K562 (cell line): ENCODE data around the gene ZNF692. TPM values are rescaled to one million over a fixed set of nuclear protein-coding genes. Genes with fewer than 3 reads are reported as not detected.

ENCODE experiments used
- CAMTA2 ChIP-seq: fragments of 250-450 bp; sonication (Bioruptor Pico); conservative IDR thresholded peaks from 2 replicates; pipeline ENCODE4 v1.5.1; 2022
- CBX2 ChIP-seq: fragments of 200-600 bp; sonication (generic); IDR thresholded peaks from one replicate; pipeline ENCODE4 v1.6.1; 2012; ENCODE audit warnings: mild to moderate bottlenecking, low read length, inconsistent platforms; ENCODE audit not compliant: insufficient read depth, poor library complexity, severe bottlenecking
- CBX3 ChIP-seq, 2 experiments: IDR thresholded peaks; 1 replicate in 1 of 2; 2 replicates in 1 of 2; pipeline ENCODE4 v1.6.1; 2012; ENCODE audit warnings: inconsistent platforms in 2 of 2, low read length in 2 of 2, borderline replicate concordance in 1 of 2, control low read depth in 1 of 2
- MEF2D ChIP-seq: conservative IDR thresholded peaks from 2 replicates; pipeline ENCODE4 v1.6.1; 2016; ENCODE audit warnings: low read depth, missing genetic modification characterization, missing compliant biosample characterization
- POLR2G ChIP-seq: fragments of 200-400 bp; formaldehyde crosslinking; IDR thresholded peaks from 2 replicates; pipeline ENCODE4 v1.6.1; 2017; ENCODE audit warnings: low read depth, mild to moderate bottlenecking, antibody characterized with exemption, low read length, moderate library complexity
- RBM17 ChIP-seq: fragments of 200-400 bp; formaldehyde crosslinking; IDR thresholded peaks from 2 replicates; pipeline ENCODE4 v1.6.1; 2017; ENCODE audit warnings: low read depth, mild to moderate bottlenecking, low read length, borderline replicate concordance
- RFX7 ChIP-seq: fragments of 250-450 bp; sonication (Bioruptor Pico); IDR thresholded peaks from 2 replicates; pipeline ENCODE4 v1.5.1; 2021; ENCODE audit warnings: mild to moderate bottlenecking
- SMARCB1 ChIP-seq: IDR thresholded peaks from 2 replicates; pipeline ENCODE4 v1.6.1; 2011; ENCODE audit warnings: improper control_type of control experiment, low read depth; ENCODE audit not compliant: insufficient read length
- TFAM ChIP-seq: fragments of 250-450 bp; sonication (Bioruptor Pico); conservative IDR thresholded peaks from 2 replicates; pipeline ENCODE4 v1.5.0; 2021; ENCODE audit warnings: mild to moderate bottlenecking, moderate library complexity
- ZBTB40 ChIP-seq, 2 experiments: fragments of 450-650 bp in 1 of 2; sonication (generic) in 1 of 2; formaldehyde crosslinking in 1 of 2; IDR thresholded peaks; 2 replicates each; pipeline versions ENCODE4 v1.7.1 to v1.9.0; 2016 to 2022; ENCODE audit warnings: inconsistent platforms in 1 of 2, mild to moderate bottlenecking in 1 of 2, missing genetic modification reagents in 1 of 2
- ZNF316 ChIP-seq: fragments of 450-650 bp; IDR thresholded peaks from 2 replicates; pipeline ENCODE4 v1.6.1; 2016
- ZNF589 ChIP-seq: fragments of 200-800 bp; sonication (Bioruptor generic); IDR thresholded peaks from 2 replicates; pipeline ENCODE4 v1.6.1; 2016; ENCODE audit warnings: low read depth, missing genetic modification characterization, missing compliant biosample characterization
- polyA plus RNA-seq, 8 experiments: library from polyadenylated mRNA; depleted of rRNA in 4 of 8; stranded (reverse) in 5 of 8; unstranded in 3 of 8; fragments of >200 nt; fragmentation: Nextera tagmentation in 2 of 8; fragmentation: Illumina TruSeq in 1 of 8; extraction: Ambion mirVana in 2 of 8; extraction: Trizol in 1 of 8; gene quantifications; 2 replicates each; pipeline versions ENCODE4 v1.2.1 to v1.2.3, GENCODE V29; 2011 to 2014; ENCODE audit warnings: inconsistent platforms in 1 of 8, missing spikeins in 1 of 8
- total RNA-seq, 7 experiments: library from RNA; depleted of rRNA in 6 of 7; stranded (reverse); fragments of >200 nt in 6 of 7; fragmentation: Illumina TruSeq in 2 of 7; extraction: Trizol in 2 of 7; gene quantifications; 2 replicates each; pipeline versions ENCODE4 v1.2.1 to v1.2.3, GENCODE V29; 2011 to 2021; ENCODE audit warnings: low replicate concordance in 1 of 7
- TF ChIP-seq, protein P1 (sequence below), 3 experiments: fragments of 200-800 bp in 1 of 3; fragments of 250-450 bp in 1 of 3; fragments of 450-650 bp in 1 of 3; sonication (Bioruptor Pico) in 1 of 3; sonication (Bioruptor generic) in 1 of 3; formaldehyde crosslinking in 1 of 3; IDR thresholded peaks; 2 replicates each; pipeline versions ENCODE4 v1.6.1 to v1.8.0; 2016 to 2022; ENCODE audit warnings: mild to moderate bottlenecking in 2 of 3, missing genetic modification characterization in 2 of 3, missing compliant biosample characterization in 1 of 3, moderate library complexity in 1 of 3

ZNF692 gene
- total and polyA plus RNA-seq, 9 of the 15 experiments (the other 6 are each of a cell fraction or from before 2014, with no cell fraction given) = 8.4 to 143 (median 55.9) TPM

DNA sequence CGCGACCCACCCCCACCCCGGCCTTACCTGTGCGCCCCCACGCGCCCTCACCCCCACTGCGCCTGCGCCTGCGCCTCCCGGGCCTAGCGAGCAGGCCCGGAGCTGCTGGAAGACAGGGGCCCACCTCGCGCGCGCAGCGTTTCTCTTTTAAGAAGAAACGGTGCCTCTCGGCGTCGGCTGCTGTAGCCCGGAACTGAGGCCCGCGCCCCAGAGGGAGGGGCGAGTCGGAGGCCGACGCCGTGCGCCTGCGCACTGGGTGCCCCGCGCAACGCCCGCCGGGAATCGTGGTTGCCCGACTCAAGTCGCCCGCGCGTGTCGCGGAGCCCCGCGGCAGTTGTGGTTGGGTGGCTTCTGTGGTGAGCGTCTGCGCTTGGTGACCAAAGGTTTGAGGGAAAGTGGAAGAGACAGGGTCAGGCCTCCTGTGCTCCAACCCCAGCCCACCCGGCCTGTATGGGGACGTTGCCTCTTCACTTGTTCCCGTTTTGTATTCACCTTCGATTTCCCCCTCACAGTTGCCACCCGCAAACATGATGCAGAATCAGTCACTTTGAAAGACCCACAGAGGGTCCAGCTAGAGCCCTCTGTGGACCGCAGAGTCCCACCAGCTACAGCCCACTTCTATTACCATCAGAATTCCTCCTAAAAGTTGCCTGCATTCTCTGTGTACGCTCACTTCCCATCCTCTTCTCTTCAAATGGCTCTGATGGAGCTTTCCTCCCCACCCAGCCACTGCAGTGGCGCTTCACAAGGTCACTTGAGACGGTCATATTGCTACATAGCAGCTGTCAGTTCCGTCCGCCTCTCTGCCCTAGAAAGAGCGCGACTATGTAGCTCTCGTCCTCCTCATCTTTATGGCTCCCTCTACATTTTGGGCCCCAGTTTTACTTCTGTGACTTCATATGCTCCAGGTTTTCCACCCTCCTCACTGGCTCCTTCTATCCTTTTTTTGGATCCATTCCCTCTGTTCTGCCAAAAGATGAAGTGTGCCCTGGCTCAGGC, at the start of gene ZNF692 (continued):
- TF ChIP-seq ZBTB40 (IDR thresholded peaks at IDR 0.05) = no peak
- TF ChIP-seq ZBTB40 (CRISPR knock-in tag; IDR thresholded peaks at IDR 0.05) = no peak
- TF ChIP-seq SMARCB1 = no peak
- no peak for TF ChIP-seq RFX7
- peak in 1 of 2 experiments; percentile 60; a peak in 1 of 3 replicates for TF ChIP-seq CBX3 (IDR thresholded peaks at IDR 0.05; ENCODE audit: borderline replicate concordance in 1 of 2, low read length in 2 of 2)
- TF ChIP-seq MEF2D (tag) = no peak
- TF ChIP-seq, protein P1, sequence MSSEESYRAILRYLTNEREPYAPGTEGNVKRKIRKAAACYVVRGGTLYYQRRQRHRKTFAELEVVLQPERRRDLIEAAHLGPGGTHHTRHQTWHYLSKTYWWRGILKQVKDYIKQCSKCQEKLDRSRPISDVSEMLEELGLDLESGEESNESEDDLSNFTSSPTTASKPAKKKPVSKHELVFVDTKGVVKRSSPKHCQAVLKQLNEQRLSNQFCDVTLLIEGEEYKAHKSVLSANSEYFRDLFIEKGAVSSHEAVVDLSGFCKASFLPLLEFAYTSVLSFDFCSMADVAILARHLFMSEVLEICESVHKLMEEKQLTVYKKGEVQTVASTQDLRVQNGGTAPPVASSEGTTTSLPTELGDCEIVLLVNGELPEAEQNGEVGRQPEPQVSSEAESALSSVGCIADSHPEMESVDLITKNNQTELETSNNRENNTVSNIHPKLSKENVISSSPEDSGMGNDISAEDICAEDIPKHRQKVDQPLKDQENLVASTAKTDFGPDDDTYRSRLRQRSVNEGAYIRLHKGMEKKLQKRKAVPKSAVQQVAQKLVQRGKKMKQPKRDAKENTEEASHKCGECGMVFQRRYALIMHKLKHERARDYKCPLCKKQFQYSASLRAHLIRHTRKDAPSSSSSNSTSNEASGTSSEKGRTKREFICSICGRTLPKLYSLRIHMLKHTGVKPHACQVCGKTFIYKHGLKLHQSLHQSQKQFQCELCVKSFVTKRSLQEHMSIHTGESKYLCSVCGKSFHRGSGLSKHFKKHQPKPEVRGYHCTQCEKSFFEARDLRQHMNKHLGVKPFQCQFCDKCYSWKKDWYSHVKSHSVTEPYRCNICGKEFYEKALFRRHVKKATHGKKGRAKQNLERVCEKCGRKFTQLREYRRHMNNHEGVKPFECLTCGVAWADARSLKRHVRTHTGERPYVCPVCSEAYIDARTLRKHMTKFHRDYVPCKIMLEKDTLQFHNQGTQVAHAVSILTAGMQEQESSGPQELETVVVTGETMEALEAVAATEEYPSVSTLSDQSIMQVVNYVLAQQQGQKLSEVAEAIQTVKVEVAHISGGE (CRISPR knock-in tag; IDR thresholded peaks at IDR 0.05) = no peak; a peak in 1 of 6 replicates
- TF ChIP-seq CBX2 = no peak
- TF ChIP-seq TFAM (CRISPR knock-in tag) = no peak
- TF ChIP-seq ZNF589 = peak; percentile 34; the same call in 1 of the 2 replicates
- peak; percentile 79; the same call in 1 of the 2 replicates for TF ChIP-seq CAMTA2 (CRISPR knock-in tag)
- TF ChIP-seq ZNF316 = no peak
- peak; percentile 96 for TF ChIP-seq POLR2G
- TF ChIP-seq RBM17 = no peak
